ENCODE measurements around the gene SUPT20H.

DNA sequence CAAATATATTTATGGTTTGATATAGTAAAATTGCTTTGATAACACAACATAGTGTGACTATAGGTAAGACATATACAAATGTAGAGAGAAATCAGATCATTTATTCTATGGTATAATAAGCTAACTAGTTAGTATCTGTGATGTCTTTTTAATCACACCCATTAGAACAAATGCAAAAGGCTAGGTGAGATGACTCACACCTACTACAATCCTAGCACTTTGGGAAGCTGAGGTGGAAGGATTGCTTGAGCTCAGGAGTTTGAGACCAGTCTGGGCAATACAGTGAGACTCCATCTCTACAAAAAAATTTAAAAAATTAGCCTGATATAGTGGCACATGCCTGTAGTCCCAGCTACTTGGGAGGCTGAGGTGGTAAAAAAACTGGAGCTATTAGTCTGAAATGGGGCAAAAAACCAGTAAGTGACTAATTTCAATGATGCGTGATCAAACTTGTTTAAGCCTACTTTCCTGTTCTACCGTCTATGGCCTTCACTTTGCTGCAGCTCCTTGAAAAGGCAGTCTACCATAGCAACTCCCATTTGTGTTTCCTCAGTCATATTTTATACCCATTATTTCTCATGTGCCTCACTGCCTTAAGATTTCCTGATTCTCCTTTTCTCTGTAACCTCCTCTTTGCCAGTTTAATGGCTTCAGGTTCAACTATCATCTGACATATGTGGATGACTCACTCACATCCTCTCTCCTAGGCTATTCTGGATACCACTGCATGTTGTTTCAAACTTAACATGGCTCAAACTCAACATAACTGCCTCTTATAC, 72.8 kb downstream of the SUPT20H start:
- TF ChIP-seq, protein P1, sequence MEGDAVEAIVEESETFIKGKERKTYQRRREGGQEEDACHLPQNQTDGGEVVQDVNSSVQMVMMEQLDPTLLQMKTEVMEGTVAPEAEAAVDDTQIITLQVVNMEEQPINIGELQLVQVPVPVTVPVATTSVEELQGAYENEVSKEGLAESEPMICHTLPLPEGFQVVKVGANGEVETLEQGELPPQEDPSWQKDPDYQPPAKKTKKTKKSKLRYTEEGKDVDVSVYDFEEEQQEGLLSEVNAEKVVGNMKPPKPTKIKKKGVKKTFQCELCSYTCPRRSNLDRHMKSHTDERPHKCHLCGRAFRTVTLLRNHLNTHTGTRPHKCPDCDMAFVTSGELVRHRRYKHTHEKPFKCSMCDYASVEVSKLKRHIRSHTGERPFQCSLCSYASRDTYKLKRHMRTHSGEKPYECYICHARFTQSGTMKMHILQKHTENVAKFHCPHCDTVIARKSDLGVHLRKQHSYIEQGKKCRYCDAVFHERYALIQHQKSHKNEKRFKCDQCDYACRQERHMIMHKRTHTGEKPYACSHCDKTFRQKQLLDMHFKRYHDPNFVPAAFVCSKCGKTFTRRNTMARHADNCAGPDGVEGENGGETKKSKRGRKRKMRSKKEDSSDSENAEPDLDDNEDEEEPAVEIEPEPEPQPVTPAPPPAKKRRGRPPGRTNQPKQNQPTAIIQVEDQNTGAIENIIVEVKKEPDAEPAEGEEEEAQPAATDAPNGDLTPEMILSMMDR (IDR thresholded peaks at IDR 0.05; ENCODE audit: low read length): no peak
- no peak for TF ChIP-seq EZH2phosphoT487 (IDR thresholded peaks at IDR 0.05; ENCODE audit: low read length)
- no peak for TF ChIP-seq EZH2 (optimal IDR thresholded peaks at IDR 0.05; ENCODE audit: low read depth, low read length)

Data from MM.1S (cell line).